PC-3 (cell line): Measurements from ENCODE around the gene VWCE.

ENCODE experiments used
- CTCF ChIP-seq: fragments of 300-600 bp; sonication (generic); conservative IDR thresholded peaks from 2 replicates; pipeline ENCODE4 v1.5.1; 2017; ENCODE audit warnings: antibody characterized with exemption, low read depth, mild to moderate bottlenecking, low read length
- EZH2 ChIP-seq: fragments of 300-600 bp; sonication (generic); IDR thresholded peaks from one replicate; pipeline ENCODE4 v1.6.1; 2017; ENCODE audit warnings: antibody characterized with exemption, mild to moderate bottlenecking, low read length; ENCODE audit not compliant: unreplicated experiment
- EZH2phosphoT487 ChIP-seq: fragments of 300-600 bp; sonication (generic); IDR thresholded peaks from 2 replicates; pipeline ENCODE4 v1.6.1; 2018; ENCODE audit warnings: mild to moderate bottlenecking, antibody characterized with exemption, low read length, borderline replicate concordance

- no peak for TF ChIP-seq EZH2
- no peak for TF ChIP-seq CTCF
- TF ChIP-seq EZH2phosphoT487 = no peak
These were observed 13.4 kb downstream of the VWCE start for GRCh38 chr11:61281581-61282250.
